Effector memory CD4-positive, alpha-beta T cell (primary cell): ENCODE results near the gene CEACAM19.
"Not testable (repeated sequence)": the region's sequence is repeated elsewhere in the genome, so short reads cannot be mapped to it uniquely, and the experiment has no call there.

ENCODE experiments used
- DNase-seq, 3 donors: peaks; one replicate each; pipeline ENCODE4 v3.0.0-alpha.2; 2020
- H3K27ac ChIP-seq: 2 replicates; pipeline ENCODE4 v1.7.0; 2013; ENCODE audit warnings: mild to moderate bottlenecking, low read length, moderate library complexity; ENCODE audit not compliant: insufficient read depth, poor library complexity, severe bottlenecking
- H3K27me3 ChIP-seq: replicated peaks from 2 replicates; pipeline ENCODE4 v1.7.0; 2013; ENCODE audit warnings: mild to moderate bottlenecking, low read length; ENCODE audit not compliant: insufficient read depth, control insufficient read depth, poor library complexity, severe bottlenecking
- H3K36me3 ChIP-seq: 2 replicates; pipeline ENCODE4 v1.7.0; 2013; ENCODE audit warnings: mild to moderate bottlenecking, low read length, moderate library complexity; ENCODE audit not compliant: control insufficient read depth, insufficient read depth
- H3K4me1 ChIP-seq: 2 replicates; pipeline ENCODE4 v1.7.0; 2013; ENCODE audit warnings: low read length, mild to moderate bottlenecking; ENCODE audit not compliant: control insufficient read depth, insufficient read depth, poor library complexity, severe bottlenecking
- H3K4me3 ChIP-seq: 2 replicates; pipeline ENCODE4 v1.7.0; 2013; ENCODE audit warnings: low read length, low read depth, mild to moderate bottlenecking; ENCODE audit not compliant: insufficient read depth, poor library complexity, severe bottlenecking
- H3K9me3 ChIP-seq: 2 replicates; pipeline ENCODE4 v1.7.0; 2013; ENCODE audit warnings: mild to moderate bottlenecking, low read length, moderate library complexity; ENCODE audit not compliant: control insufficient read depth

CEACAM19 gene

DNA sequence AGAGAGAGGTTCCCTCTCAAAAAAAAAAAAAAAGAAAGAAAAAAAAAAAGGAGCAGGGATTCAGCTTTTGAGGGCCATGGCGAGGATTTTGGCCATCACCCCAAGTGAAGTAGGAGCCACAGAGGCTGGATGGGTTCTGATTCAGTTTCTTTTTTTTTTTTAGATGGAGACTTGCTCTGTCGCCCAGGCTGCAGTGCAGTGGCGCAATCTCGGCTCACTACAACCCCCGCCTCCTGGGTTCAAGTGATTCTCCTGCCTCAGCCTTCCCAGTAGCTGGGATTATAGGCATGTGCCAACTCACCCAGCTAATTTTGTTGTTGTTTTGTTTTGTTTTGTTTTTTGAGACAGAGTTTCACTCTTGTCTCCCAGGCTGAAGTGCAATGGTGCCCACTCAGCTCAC is 50.1 kb downstream of the CEACAM19 start:
- not testable (repeated sequence) for H3K4me1 ChIP-seq, H3K27ac ChIP-seq, H3K27me3 ChIP-seq

GRCh38 chr19:44722131-44723121 is 51.1 kb downstream of the CEACAM19 start:
- H3K27ac ChIP-seq: no peak overlapping the region
- H3K27me3 ChIP-seq: no peaks in the 10 kb centered on the region
- no peaks in the 10 kb centered on the region for H3K9me3 ChIP-seq
- H3K4me3 ChIP-seq: no peak overlapping the region
- DNase-seq: no peak
- H3K4me1 ChIP-seq: peaks cover 7% of the 10 kb centered on the region
- H3K36me3 ChIP-seq: no peaks in the 10 kb centered on the region

More for the DNA sequence above, 50.1 kb downstream of the CEACAM19 start:
- DNase-seq, H3K4me3 ChIP-seq, H3K9me3 ChIP-seq, H3K36me3 ChIP-seq: not testable (repeated sequence)

GRCh38 chr19:44723299-44723951 is 52.1 kb downstream of the CEACAM19 start:
- peaks cover 7% of the 10 kb centered on the region for H3K4me1 ChIP-seq
- H3K9me3 ChIP-seq: no peaks in the 10 kb centered on the region
- no peak overlapping the region for H3K27ac ChIP-seq
- no peak for DNase-seq
- no peak overlapping the region for H3K4me3 ChIP-seq
- no peaks in the 10 kb centered on the region for H3K27me3 ChIP-seq
- H3K36me3 ChIP-seq: no peaks in the 10 kb centered on the region

GRCh38 chr19:44723952-44724319 is 52.7 kb downstream of the CEACAM19 start:
- Histone ChIP-seq H3K4me1 (peaks cover 7% of the 10 kb centered on the region), H3K27me3 (no peaks in the 10 kb centered on the region), H3K36me3 (no peaks in the 10 kb centered on the region), H3K27ac (no peak overlapping the region), H3K4me3 (no peak overlapping the region), H3K9me3 (no peaks in the 10 kb centered on the region)
- DNase-seq: peak; percentile 64 to 74 (median 67)

DNA sequence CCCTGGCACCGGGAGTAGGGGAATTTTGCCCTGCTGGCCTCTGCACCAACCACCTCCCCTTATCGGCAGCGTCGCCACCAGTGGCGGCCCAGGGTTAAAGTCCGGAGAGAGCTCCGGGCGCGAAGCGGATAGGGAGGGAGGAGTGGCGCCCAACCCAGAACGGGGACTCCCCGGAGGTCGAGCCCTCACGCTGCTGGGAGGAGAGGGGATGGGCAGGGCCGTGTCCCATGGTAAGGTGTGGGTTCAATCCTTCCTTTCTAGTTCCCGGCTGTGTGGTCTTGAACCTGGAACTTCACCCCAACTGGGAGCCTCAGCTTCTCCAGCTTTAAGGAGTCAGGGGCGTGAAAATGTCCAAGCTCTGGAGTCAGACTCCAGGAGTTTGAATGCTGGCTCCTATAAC is 54.0 kb downstream of the CEACAM19 start:
- H3K36me3 ChIP-seq: no peaks in the 10 kb centered on the region
- H3K9me3 ChIP-seq: no peaks in the 10 kb centered on the region
- peaks cover 7% of the 10 kb centered on the region for H3K4me1 ChIP-seq
- DNase-seq: no peak
- H3K27me3 ChIP-seq: no peaks in the 10 kb centered on the region
- no peak overlapping the region for H3K4me3 ChIP-seq
- no peak overlapping the region for H3K27ac ChIP-seq

GRCh38 chr19:44725684-44726083 is 54.4 kb downstream of the CEACAM19 start:
- peaks cover 7% of the 10 kb centered on the region for H3K4me1 ChIP-seq
- no peaks in the 10 kb centered on the region for H3K27me3 ChIP-seq
- H3K9me3 ChIP-seq: no peaks in the 10 kb centered on the region
- H3K36me3 ChIP-seq: no peaks in the 10 kb centered on the region
- no peak overlapping the region for H3K4me3 ChIP-seq
- no peak for DNase-seq
- no peak overlapping the region for H3K27ac ChIP-seq

DNA sequence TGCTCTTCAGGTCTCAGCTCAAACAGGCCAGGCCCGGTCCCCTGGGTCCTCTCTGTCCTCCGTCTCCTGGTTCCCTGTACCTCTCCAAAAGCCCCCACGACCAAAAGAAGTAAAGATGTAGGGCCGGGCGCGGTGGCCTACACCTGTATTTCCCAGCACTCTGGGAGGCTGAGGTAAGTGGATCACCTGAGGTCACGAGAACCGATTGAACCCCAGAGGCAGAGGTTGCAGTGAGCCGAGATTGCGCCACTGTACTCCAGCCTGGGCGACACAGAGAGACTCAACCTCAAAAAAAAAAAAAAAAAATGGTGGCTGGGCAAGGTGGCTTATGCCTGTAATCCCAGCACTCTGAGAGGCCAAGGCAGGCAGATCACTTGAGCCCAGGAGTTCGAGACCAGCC is 55.2 kb downstream of the CEACAM19 start:
- no peaks in the 10 kb centered on the region for H3K9me3 ChIP-seq
- peaks cover 7% of the 10 kb centered on the region for H3K4me1 ChIP-seq
- DNase-seq: no peak
- H3K36me3 ChIP-seq: no peaks in the 10 kb centered on the region
- no peaks in the 10 kb centered on the region for H3K27me3 ChIP-seq
- no peak overlapping the region for H3K27ac ChIP-seq
- H3K4me3 ChIP-seq: no peak overlapping the region

DNA sequence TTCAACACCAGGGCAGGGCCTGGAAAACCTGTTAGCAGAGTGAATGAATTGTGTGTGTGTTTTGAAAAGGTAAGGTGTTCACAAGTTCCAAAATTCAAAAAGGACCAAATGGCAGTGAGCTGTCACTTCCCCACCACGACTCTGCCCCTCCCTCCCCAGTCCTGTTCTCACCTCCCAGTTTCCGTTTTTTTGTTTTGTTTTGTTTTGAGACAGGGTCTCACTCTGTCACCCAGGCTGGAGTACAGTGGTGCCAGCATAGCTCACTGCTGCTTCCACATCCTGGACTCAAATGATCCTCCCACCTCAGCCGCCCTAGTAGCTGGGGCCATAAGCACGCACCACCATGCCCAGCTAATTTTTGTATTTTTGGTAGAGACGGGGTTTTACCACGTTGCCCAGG is 56.9 kb downstream of the CEACAM19 start:
- Histone ChIP-seq H3K4me3 (no peak overlapping the region), H3K36me3 (no peaks in the 10 kb centered on the region), H3K27me3 (no peaks in the 10 kb centered on the region), H3K27ac (no peak overlapping the region), H3K4me1 (peaks cover 7% of the 10 kb centered on the region), H3K9me3 (no peaks in the 10 kb centered on the region)
- DNase-seq: no peak

DNA sequence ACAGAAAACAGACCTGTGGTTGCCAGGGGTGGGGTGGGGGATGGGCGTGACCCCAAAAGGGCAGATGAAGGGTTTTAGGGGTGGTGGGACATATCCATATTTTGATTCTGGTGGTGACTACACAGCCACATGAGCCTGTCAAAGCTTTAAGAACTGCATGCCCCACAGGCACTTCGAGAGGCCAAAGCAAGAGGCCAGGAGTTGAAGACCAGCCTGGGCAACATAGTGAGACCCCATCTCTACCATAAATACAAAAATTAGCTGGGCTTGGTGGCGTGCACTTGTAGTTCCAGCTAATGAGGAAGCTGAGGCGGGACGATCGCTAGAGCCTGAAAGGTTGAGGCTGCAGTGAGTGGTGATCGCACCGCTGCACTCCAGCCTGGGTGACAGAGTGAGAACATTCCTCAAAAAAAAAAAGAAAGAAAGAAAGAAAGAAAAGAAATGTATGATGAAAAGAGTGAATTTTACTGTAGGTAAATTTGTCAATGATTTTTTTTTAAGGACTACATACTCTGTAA is 58.3 kb downstream of the CEACAM19 start:
- no peaks in the 10 kb centered on the region for H3K9me3 ChIP-seq
- DNase-seq: no peak

DNA sequence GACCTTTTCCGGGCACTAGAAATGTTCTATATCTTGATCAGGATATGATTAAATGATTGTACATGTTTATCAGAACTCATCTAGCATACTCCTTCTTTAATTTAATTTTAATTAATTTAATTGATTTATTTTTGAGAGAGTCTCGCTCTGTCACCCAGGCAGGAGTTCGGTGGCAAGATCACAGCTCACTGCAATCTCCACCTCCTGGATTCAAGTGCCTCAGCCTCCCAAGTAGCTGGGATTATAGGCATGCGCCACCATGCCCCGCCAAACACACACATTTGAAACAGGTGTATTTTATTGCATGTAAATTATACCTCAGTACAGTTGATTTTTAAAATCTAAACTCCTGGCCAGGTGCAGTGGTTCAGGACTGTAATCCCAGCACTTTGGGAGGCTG is 59.8 kb downstream of the CEACAM19 start:
- Histone ChIP-seq H3K36me3 (no peaks in the 10 kb centered on the region), H3K4me1 (no peaks in the 10 kb centered on the region), H3K4me3 (no peak overlapping the region), H3K9me3 (no peaks in the 10 kb centered on the region), H3K27ac (no peak overlapping the region), H3K27me3 (no peaks in the 10 kb centered on the region)
- DNase-seq: no peak

More for the DNA sequence above, 58.3 kb downstream of the CEACAM19 start:
- no peaks in the 10 kb centered on the region for H3K27me3 ChIP-seq
- no peak overlapping the region for H3K27ac ChIP-seq
- H3K36me3 ChIP-seq: no peaks in the 10 kb centered on the region
- H3K4me3 ChIP-seq: no peak overlapping the region
- H3K4me1 ChIP-seq: no peaks in the 10 kb centered on the region
